Medulla oblongata (tissue), 1 donor: Measurements from ENCODE around the gene ALX4.

ENCODE experiments used
- DNase-seq: peaks from one replicate; pipeline ENCODE4 v3.0.0-alpha.2; 2015; ENCODE audit errors: extremely low spot score

Gene ALX4

DNA sequence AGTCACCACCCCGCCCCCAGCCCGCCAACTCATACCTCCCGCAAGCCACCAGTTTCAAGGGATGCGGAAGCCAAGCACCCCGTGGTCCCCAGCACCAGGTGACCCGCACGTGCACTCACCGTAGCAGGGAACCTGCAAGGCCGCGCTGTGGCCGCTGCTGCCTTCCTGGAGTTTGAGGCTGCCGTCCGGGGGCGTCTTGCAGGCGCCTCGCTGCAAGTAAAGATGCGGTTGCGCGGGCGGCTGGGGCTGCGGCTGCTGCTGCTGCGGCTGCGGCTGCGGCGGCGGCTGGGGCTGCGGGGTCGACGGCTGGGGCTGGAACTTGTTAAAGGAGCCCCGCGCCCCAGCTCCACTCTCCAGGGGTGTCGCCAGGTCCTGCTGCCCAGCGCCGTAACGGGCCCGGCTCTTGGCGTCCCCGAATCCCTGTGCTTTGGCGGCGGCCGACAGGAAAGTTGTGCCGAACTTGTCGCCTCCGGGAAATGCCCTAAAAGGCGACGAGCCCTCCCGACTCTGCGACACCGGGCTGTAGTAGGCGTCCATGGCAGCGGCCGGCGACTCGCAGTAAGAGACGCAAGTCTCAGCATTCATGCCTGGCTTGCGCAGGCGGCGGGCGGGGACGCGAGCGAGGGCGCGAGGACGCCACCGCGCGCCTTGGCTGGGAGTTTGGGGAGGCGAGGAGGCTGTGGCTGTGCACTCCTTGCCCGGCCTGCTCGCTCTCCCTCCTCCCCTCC is at the start of gene ALX4:
TSS of gene ALX4 (minus strand) at position 662 of the 728 bp plus-strand sequence. CDS start at position 585, 77 bp downstream.
- DNase-seq, result no peak

DNA sequence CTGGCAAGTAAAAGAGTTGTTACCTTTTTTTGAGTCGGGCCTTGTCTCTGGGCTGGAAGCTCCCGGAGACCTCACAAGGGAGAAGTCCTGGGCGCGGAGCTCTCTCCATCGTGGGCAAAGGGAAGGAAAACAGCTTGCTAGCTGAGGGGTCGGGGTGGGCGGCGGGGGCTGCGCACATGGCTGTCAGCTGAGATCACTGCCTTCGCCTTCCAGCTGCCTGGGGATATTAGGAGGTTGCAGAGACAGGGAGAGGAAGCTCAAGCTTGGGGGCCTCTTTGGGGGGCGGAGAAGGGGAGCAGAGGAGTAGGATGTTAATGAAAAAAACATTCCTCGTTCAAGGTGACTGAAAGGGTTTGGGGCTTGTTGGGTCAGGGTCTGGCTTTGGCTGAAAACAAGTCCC is 49.2 kb upstream of the ALX4 start:
- DNase-seq, result no peak

DNA sequence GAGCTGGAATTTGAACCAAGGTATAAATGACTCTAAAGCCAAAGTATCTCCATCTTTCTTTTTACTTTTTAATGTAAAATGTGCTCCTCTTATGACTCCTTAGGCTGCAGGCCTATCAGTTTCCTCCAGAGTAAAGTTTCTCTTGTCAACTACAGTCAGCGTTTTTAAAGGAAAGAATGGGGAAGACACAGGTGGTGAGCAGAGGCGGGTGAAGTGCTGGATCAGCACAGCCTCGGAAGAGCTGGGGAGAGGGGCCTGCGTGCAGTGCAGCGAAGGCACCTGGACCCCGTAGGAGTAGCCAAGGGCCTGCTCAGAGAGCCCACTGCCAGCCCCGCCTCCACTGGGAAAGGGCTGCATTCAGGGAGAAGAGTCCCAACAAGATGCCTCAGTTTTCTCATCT is 48.8 kb upstream of the ALX4 start:
- no peak for DNase-seq

DNA sequence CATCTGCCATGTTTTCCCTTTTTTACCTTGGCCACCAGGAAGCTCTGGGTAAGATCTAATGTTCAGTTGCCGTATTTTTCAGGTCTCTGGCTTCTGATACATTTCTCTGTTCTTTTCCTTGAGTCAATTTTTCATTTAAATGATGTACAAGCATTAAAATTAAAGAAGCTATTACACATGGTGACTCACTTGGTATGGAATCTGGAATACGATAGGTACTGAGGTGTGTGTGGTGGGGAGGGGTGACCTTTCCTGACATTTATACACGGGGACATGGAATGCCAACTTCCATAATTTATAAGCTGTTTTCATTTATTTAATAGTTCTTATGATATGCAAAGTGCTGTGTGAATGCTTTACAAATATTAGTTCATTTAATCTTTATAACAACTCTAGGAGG is 47.8 kb upstream of the ALX4 start:
- no peak for DNase-seq

DNA sequence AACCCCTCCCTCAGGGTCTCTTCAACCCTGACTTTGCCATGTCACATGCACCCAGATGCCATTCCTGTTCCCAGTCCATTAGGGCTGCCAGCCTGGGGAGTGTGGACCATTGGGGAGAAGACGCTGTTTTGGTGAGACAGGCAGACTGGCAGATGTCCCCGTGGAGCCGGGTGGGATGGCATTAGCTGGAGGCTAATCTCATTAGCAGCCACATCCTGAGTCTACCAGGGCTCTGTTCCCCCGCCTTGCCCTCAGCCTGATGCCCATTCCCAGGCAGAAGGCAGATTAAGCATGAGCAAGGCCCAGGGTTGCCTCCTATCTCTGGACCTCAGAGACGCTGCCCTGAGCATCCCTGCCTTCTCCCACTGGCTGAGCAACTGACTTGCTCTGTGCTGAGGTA is 46.4 kb upstream of the ALX4 start:
- no peak for DNase-seq

DNA sequence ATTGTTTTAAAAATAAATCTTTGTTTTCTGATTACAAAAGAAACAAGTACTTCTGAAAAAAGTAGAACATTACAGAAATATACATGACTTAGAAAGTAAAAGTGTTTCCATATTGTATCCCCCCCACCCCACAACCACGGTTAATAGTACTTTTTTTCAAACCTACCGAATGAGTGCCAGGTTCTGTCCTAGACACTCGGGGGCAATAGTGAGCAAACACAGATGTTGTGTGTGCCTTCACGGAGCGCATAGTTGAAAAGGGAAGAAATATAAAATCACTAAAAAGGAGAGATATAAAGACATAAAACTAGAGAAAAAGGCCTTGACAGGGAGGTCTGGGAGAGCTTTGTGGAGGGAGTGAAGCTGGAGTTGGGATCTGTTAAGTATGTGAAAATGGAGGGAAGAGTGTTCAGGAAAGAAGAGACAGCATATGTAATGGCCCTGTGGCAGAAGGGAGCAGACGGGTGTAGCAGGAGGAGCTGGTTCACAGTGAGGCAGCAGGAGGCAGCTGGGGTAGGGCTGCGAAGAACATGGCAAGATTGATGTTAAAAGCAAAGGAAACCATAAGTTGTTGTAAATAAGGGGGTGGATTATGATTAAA is 42.1 kb upstream of the ALX4 start:
- DNase-seq, result no peak

DNA sequence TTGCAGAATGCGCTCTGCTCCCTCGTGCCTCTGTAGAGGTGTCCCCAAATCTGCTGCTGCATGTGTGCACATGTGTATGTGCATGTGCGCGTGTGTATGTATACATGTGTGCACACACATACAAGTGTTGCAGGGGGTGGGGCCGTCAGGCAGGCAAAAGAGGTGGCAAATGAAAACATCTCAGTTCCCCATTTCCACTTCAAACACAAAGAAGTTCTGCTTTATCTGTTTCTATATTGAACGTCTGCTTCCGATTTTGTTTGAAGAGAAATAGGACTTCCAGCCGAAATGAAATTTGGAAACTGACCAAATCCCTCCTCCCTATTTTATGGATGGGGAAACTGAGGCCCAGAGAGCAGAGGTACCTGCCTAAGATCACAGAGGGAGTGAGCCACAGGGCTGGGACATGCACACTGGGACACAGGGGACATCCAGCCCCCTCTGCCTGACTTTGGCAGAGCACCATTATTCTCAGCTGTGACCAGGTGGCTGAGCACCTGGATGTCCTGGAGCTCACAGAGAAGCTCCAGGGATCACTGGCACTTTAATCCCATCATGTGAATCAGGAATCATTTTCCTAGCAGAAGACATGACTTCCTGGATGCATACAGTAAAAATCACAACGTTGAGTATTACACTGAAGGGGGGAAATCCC is 41.2 kb upstream of the ALX4 start:
- DNase-seq, result peak; percentile 12

DNA sequence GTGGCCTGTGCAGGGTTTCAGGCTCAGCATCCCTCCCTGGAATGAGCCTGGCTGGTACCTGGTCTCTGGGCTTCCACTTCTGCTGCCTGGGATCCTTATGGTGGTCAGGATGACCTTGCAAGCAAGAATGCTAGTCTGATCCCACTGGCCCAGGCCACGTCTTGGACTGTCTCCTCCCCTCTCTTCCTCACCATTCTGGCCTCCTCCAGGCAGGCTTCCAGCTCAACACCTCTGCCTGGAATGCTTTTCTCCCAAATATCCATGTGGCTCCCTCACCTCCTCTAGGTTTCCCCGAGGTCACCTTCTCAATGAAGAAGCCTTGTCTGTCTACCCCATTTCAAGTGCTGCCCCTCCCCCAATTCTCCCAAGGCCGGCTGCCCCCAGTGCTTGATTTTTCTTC is 39.4 kb upstream of the ALX4 start:
- no peak for DNase-seq

DNA sequence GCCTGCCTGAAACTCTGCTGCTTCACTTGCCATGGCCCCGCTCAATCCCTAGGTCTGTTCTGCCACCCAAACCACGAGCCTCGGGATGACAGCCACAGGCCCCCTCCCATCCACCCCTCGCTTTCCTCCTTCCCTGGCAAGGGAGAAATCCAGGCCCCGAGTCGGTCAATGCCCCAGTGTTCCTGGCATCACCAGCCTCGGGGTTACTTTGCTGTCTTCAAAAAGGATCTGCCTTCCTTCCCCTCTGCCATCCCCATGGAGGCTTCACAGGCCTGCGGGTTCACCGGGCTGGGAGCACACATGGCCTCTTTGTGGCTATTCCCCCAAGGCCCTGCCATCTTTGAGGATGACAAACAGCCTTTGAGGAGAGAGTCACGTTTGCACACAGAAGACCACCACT is 38.8 kb upstream of the ALX4 start:
- DNase-seq, result no peak

DNA sequence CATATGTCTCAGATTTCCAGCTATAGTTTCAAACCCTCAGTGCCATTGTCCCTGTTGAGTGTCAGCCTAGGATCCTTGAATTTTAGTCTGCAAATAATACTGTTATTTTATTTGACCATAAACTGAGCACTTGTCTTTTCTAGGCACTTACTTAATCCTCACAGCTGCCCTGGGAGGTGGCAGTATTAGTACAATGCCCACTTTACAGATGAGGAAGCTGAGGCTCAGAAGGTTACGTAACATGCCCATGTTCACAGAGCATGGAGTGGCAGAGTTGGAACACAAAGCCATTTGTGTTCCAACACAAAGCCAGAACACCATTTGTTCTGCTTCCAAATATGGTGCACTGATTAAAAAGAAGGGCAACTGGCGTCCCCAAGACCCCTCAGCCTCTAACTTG is 38.2 kb upstream of the ALX4 start:
- DNase-seq, result no peak

DNA sequence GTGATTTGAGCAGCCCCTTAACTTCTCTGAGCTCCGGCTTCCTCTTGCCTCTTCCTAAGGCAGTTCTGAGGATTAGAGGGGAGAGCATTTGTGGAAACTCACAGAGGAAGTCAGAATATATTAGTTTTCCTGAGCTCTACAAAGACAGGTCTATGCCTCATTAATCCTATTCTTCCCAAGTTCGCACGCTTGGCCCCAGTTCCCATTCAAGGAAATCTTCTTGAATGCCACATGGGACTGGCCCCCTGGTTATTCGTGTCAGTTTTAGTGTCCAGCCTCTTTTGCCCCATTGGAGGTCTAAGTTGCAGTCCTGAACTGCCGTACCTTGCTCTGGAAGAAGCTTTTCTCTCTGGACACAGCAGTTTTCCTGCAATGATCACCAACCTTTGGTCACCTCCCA is 37.6 kb upstream of the ALX4 start:
- DNase-seq, result no peak

DNA sequence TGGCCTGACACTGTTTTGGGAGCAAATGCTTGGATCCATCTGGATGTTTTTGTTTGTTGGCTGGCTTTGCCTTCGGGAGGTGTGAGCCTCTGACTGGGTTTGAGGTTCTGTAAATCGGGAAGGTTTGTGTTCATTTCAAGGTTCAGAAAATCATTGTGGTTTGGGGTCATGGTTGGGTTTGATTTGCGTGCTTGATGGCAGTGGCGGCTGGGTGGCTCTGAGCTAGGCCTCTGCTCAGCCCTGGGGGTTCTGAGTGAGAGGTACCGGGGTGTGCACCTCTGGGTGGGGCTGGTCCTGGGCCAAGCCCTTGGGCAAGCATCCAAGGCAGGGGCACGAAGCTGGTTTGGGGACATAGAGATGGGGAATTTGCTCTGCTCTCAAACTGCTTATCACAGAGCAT is 37.0 kb upstream of the ALX4 start:
- no peak for DNase-seq

DNA sequence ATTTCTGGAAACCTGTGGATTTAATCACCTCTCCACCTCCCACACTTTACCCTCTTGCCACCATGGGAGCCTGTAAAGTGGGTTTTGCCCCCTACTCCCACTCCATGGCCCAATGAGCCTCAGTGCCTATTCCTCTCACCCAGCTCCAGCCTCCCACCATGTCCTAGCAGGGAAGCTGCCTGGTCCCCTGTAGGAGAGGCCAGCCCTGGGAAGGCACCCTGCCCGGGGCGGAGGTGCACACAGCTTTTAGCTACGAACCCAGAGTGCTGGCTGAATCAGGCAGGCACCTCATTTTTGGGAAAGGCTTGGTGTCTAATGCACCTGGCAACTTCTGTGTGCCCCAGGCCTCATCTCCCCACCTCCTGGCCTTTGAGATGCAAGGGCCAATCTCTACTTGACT is 35.8 kb upstream of the ALX4 start:
- no peak for DNase-seq

DNA sequence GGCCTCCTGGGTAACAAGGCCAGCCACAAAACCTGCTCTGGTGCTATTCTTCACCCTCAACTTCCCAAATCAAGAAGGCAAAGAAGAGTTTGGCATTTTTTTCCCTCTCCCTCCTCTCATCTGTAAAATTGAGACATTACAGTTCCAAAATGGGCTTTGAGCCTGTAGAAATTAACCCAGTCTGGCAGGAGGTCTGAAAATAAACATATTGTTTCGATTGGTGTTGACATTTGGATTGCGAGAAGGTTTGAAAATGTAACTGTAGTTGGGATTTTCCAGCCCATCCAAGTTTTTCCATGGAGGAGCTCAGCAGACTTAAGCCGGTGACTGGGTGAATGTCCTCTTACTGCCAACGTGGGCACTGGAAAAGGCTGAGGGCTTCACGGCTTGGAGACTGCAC is 35.0 kb upstream of the ALX4 start:
- no peak for DNase-seq

DNA sequence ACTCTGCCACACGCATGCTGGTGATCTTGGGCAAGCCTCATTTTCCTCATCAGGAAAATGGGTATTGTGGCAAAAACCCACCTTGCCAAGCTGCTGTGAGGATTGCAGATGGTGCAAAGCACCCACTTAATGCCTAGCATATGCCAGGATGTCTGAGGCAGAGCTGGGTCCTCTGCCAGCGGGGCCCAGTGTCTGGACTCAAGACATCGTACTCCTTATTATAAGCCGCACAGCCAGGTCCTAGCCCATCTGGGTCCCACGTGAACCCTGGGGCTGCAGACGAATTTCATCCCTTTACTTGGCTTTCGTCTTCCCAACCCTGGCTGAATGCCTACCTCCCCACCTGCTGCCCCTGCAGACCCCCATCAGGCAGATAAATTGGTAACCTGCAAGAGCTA is 34.5 kb upstream of the ALX4 start:
- no peak for DNase-seq

DNA sequence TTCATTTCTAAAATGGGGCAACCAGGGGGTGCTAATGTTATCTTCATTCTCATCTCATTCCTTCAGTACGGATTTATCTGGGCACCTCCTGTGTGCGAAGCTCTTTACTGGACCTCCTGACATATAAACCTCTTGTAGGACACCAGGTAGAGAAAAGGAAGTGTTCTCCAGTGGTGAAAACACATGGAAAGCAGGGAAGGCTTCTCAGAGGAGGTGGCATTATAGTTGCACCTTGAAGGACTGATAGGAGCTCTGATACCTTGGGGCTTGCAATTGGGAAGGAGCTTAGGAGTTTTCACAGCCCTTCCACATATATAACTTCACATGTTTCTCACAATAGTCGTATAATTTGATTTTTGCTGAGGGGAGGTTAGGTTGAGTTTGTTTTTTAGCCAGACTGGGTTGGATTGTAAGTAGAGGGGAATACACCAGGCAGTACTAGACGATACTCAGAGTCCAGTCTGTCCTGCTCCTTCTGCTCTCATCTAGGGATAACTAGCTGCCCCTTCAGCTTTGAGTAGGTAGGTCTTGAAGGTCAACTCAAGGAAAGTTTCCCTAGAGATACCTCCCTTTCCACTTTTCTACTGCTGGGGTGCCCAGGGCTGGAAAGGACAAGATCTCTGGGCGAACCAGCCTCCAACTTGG is 34.0 kb upstream of the ALX4 start:
- no peak for DNase-seq

DNA sequence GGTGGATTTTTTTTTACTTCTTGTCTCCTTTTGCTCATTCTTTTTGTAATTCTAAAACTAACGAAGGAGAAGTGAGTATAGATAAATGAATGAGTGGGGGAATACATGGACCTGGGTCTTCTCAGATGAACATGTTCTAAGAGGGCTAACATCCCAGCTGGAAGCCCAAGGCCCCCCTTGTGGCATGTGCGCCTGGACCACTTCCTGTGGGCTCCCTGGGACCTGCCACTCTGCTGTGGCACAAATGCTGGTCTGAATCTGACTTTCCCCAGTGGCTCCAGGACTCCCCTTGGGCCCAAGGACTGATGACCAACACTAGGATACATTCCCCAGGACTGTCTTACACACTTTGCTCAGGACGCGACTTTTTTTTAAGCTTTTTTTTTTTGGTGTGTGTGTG is 32.7 kb upstream of the ALX4 start:
- no peak for DNase-seq

DNA sequence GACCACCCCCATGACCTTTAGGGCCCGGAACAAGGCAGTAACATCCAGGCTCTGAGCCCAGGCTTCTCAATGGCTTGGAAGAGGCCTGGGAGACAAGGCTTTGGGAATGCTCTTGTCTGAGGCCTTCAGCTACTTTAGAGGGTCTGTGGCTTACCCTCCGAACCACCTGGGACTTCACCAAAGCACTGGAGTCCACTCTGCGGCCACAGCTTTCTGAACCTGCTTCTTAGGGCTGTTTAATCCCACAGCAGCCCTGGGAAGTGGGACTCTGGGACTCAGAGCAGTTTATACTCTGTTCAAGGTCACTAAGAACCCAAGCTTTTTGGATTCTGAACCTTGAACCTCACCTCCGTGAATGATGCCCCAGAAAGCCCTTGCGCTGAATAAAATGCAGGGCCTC is 30.7 kb upstream of the ALX4 start:
- DNase-seq, result no peak

DNA sequence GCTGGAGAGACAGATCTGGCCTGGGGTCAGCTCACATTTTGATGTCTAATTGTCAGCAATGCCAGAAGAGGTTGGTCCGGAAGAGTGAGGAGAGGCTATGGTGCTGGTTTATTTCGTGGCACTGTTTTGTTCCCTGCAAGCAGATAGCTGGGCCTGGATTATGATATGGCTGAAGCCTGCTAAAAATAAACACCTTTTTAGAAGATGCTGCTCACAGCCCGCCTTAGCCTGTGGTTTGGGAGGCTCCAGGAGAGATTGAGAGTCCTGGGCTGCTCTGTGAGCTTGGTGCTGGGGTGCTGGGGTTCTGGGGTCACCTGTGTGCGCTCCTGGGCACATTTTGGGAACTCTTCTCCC is 29.6 kb upstream of the ALX4 start:
- DNase-seq, result no peak

DNA sequence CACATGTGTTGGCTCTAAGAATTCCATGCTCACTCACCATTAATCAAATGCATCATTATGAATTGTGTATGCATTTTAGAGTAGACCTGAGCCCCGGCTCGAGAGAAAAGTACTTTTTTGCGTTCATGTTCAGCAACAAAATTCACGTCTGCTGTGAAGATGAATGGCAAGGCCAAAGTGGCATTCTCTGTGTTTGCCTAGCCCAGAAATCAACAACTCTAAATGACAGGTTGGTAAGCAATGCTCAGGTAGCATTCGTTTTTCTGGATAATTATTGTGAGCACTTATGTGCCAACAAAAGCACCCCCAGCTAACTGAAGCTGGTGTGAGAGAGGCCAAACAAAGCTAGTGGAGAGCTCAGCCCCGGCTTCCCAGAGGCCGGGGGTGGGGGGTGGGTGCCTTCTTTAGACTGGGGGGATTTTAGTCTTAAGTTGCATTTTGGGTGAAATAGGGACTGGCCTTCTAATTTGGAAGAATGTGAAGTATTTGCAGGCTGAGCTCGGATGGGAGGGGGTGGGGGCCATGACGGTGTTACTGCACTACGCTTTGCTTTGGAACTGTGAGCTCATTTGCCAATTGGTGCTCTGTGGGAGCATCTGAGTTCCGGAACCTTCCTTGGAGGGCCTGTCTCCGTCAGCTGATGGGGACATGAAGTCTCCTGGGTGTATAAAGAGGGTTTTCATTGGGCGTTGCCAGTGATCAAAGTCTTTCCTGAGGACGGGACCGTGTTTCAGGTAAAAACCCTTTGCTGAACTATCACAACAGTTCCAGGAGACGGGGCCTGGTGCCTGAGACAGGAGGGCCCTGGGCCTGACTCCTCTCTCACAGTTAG is 29.0 kb upstream of the ALX4 start:
- no peak for DNase-seq

DNA sequence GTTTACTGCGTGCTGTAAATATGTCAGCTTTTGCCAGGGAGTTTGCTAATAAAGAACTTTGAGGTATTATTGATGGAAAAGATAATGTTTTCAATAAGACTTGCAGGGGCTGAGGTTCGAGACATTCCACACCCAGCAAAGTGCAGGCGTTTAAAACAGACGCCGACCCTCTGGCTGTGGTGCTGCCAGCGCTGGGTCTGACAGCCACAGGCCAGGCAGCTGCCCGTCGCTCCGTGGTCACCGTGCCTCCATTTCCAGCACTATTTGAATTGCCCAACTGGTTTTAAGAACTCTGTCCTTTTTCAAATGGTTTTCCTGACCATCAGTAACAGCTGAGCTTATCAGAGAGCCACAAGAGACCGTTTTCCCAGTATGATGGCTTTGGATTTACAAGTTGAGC is 28.1 kb upstream of the ALX4 start:
- no peak for DNase-seq

DNA sequence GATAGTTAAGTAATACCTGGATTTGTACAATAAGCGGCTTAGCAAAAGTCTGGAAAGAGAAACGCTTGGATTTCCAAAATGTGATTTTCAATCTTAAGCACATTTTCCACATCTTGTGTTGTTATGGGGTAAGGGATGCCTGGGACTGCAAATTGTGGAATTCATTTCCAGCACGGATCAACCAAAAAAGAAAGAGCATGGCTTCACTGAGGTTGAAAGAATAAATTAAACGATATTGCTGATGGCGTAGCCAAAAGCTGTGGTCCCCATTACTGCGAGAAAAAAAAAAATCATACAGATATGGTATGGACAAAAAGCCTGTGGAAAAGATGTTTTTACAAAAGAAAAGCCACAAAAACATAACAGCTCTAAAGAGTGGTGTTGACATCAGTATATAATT is 26.0 kb upstream of the ALX4 start:
- no peak for DNase-seq
